K562 (cell line): ENCODE measurements around the gene GALNT12. TPM values are rescaled to one million over a fixed set of nuclear protein-coding genes. Genes with fewer than 3 reads are reported as not detected.

Experiments
- ATAC-seq: fragments of 200-7000 bp; cut with Tn5 transposase; 3 replicates; pipeline ENCODE4 v1.9.1; 2020; ENCODE audit warnings: moderate library complexity
- BruUV-seq: library from RNA; stranded (reverse); fragments of 400-500 nt; replicated peaks from 2 replicates; lab custom pipeline; 2021; lab: Mats Ljungman, UMichigan
- CTCF ChIA-PET: fragments of 300-600 bp; formaldehyde crosslinking; extraction: SDS; loops from one replicate; lab custom pipeline; 2021; ENCODE audit warnings: low intra/inter-chr PET ratio; lab: Yijun Ruan, JAX
- POLR2A ChIA-PET: fragments of 300-600, 350-650 bp; sonication (Branson Sonifier 250); formaldehyde crosslinking; extraction: SDS; loops from one replicate; lab custom pipeline; 2021; ENCODE audit warnings: antibody characterized with exemption, inconsistent platforms; lab: Yijun Ruan, JAX
- DNase-seq, 4 experiments: peaks; one replicate each; pipeline versions ENCODE4 v3.0.0 to v3.0.0-alpha.2; 2011 to 2018; ENCODE audit warnings: low spot score in 3 of 4, mixed read lengths in 3 of 4; ENCODE audit errors: extremely low read depth in 1 of 4
- FAIRE-seq: peaks from 2 replicates; lab custom pipeline; 2011; peaks lifted over from hg19 to GRCh38; lab: Jason Lieb, UNC
- H2AFZ ChIP-seq: 2 replicates; pipeline ENCODE4 v1.6.0; 2011; ENCODE audit warnings: low read depth, low read length, control low read depth, inconsistent platforms
- H3K27ac ChIP-seq: fragments of 200-600 bp; 3 replicates; pipeline ENCODE4 v1.8.0; 2011; ENCODE audit warnings: low read depth, mild to moderate bottlenecking, control low read depth, inconsistent platforms, low read length, moderate library complexity, mixed read lengths; ENCODE audit errors: extremely low read depth
- H3K27me3 ChIP-seq, 2 experiments: fragments of 300-600 bp in 1 of 2; 2 replicates in 1 of 2; 3 replicates in 1 of 2; pipeline versions ENCODE4 v1.6.0 to v1.8.0; 2011; ENCODE audit warnings: inconsistent platforms in 2 of 2, low read length in 2 of 2, mild to moderate bottlenecking in 1 of 2, mixed read lengths in 1 of 2, moderate library complexity in 1 of 2; ENCODE audit not compliant: control insufficient read depth in 2 of 2, insufficient read depth in 2 of 2
- H3K36me3 ChIP-seq: fragments of 300-600 bp; 3 replicates; pipeline ENCODE4 v1.8.0; 2011; ENCODE audit warnings: mild to moderate bottlenecking, low read length, inconsistent platforms; ENCODE audit not compliant: control insufficient read depth, insufficient read depth
- H3K4me1 ChIP-seq, 2 experiments: fragments of 200-600 bp in 1 of 2; replicated peaks in 1 of 2; 2 replicates in 1 of 2; 3 replicates in 1 of 2; pipeline versions ENCODE4 v1.5.1 to v1.8.0; 2011; ENCODE audit warnings: inconsistent platforms in 2 of 2, low read length in 2 of 2, mild to moderate bottlenecking in 1 of 2, mixed read lengths in 1 of 2, moderate library complexity in 1 of 2; ENCODE audit not compliant: control insufficient read depth in 2 of 2, insufficient read depth in 2 of 2
- H3K4me2 ChIP-seq: 2 replicates; pipeline ENCODE4 v1.6.1; 2011; ENCODE audit warnings: low read length, control low read depth, inconsistent platforms, mixed read lengths; ENCODE audit not compliant: insufficient read depth
- H3K4me3 ChIP-seq: fragments of 200-600 bp; sonication (generic), shearing (Covaris generic); 2 replicates; pipeline ENCODE4 v1.5.1; 2016; ENCODE audit warnings: control low read depth, inconsistent platforms
- H3K79me2 ChIP-seq: fragments of 200-600 bp; 3 replicates; pipeline ENCODE4 v1.8.0; 2011; ENCODE audit warnings: low read length, inconsistent platforms; ENCODE audit not compliant: control insufficient read depth, insufficient read depth
- H3K9ac ChIP-seq, 2 experiments: 2 replicates each; pipeline versions ENCODE4 v1.6.0 to v1.6.1; 2011; ENCODE audit warnings: low read depth in 2 of 2, low read length in 2 of 2, control low read depth in 1 of 2, inconsistent platforms in 1 of 2, mild to moderate bottlenecking in 1 of 2, mixed read lengths in 1 of 2; ENCODE audit not compliant: insufficient read depth in 1 of 2
- H3K9me1 ChIP-seq: one replicate; pipeline ENCODE4 v1.6.0; 2011; ENCODE audit warnings: inconsistent platforms, mild to moderate bottlenecking, low read length, moderate library complexity; ENCODE audit not compliant: control insufficient read depth, insufficient read depth
- H3K9me3 ChIP-seq: replicated peaks from 2 replicates; pipeline ENCODE4 v1.5.1; 2011; ENCODE audit warnings: low read depth, low read length, inconsistent platforms; ENCODE audit not compliant: control insufficient read depth, insufficient read depth
- H4K20me1 ChIP-seq: replicated peaks from 2 replicates; pipeline ENCODE4 v1.6.1; 2011; ENCODE audit warnings: low read length, inconsistent platforms, mixed read lengths; ENCODE audit not compliant: control insufficient read depth, insufficient read depth
- E2F6 ChIP-seq, 2 experiments: IDR thresholded peaks; 2 replicates each; pipeline ENCODE4 v1.6.1; 2011; ENCODE audit warnings: borderline replicate concordance in 1 of 2, control low read depth in 1 of 2, low read depth in 1 of 2, low read length in 1 of 2, mild to moderate bottlenecking in 1 of 2, mixed read lengths in 1 of 2, moderate library complexity in 1 of 2; ENCODE audit not compliant: insufficient read depth in 1 of 2, insufficient read length in 1 of 2, poor library complexity in 1 of 2, severe bottlenecking in 1 of 2; ENCODE audit errors: extremely low read depth in 1 of 2
- E2F8 ChIP-seq: fragments of 450-650 bp; IDR thresholded peaks from 2 replicates; pipeline ENCODE4 v1.7.1; 2018; ENCODE audit warnings: mild to moderate bottlenecking, low read depth; ENCODE audit not compliant: partially characterized antibody
- HNRNPLL ChIP-seq: fragments of 200-400 bp; formaldehyde crosslinking; IDR thresholded peaks from 2 replicates; pipeline ENCODE4 v1.6.1; 2017; ENCODE audit warnings: low read length, low read depth, mild to moderate bottlenecking; ENCODE audit not compliant: poor library complexity, severe bottlenecking
- NELFE ChIP-seq: IDR thresholded peaks from 2 replicates; pipeline ENCODE4 v1.6.1; 2011; ENCODE audit warnings: mild to moderate bottlenecking; ENCODE audit not compliant: insufficient read depth, insufficient read length
- PPARD ChIP-seq: fragments of 250-450 bp; sonication (Bioruptor Pico); IDR thresholded peaks from 2 replicates; pipeline ENCODE4 v1.8.0; 2022; ENCODE audit warnings: inconsistent platforms, mild to moderate bottlenecking, moderate library complexity
- SNAPC5 ChIP-seq: fragments of 250-450 bp; sonication (Bioruptor Pico); IDR thresholded peaks from 2 replicates; pipeline ENCODE4 v1.8.0; 2021; ENCODE audit warnings: moderate library complexity, mild to moderate bottlenecking, inconsistent platforms
- ZBTB33 ChIP-seq: sonication (generic); formaldehyde crosslinking; IDR thresholded peaks from 2 replicates; pipeline ENCODE4 v1.8.1; 2023; ENCODE audit warnings: mild to moderate bottlenecking, missing genetic modification reagents
- ZNF76 ChIP-seq: fragments of 250-450 bp; sonication (Bioruptor Pico); IDR thresholded peaks from 2 replicates; pipeline ENCODE4 v1.4.0; 2020; ENCODE audit warnings: mild to moderate bottlenecking, moderate library complexity, borderline replicate concordance
- WGBS: fragments of 100-300 bp; shearing (Covaris generic); methylation state at CpG from one replicate; pipeline ENCODE4 v1.1.6; 2016; ENCODE audit warnings: low coverage, mixed read lengths; ENCODE audit not compliant: insufficient coverage; ENCODE audit errors: missing lambda C conversion rate; 5-methylcytosine and 5-hydroxymethylcytosine counted together
- in situ Hi-C: fragments of 300-500 bp; cut with MboI; formaldehyde crosslinking; loops from 4 replicates; pipeline ENCODE4 v1.15.0; 2018; ENCODE audit warnings: inconsistent platforms, mixed read lengths
- intact Hi-C: fragments of 100-400 bp; cut with micrococcal nuclease; formaldehyde crosslinking; loops from 2 replicates; pipeline ENCODE4 v1.14.2; 2022
- polyA plus RNA-seq, 8 experiments: library from polyadenylated mRNA; depleted of rRNA in 4 of 8; stranded (reverse) in 5 of 8; unstranded in 3 of 8; fragments of >200 nt; fragmentation: Nextera tagmentation in 2 of 8; fragmentation: Illumina TruSeq in 1 of 8; extraction: Ambion mirVana in 2 of 8; extraction: Trizol in 1 of 8; gene quantifications; 2 replicates each; pipeline versions ENCODE4 v1.2.1 to v1.2.3, GENCODE V29; 2011 to 2014; ENCODE audit warnings: inconsistent platforms in 1 of 8, missing spikeins in 1 of 8
- total RNA-seq, 7 experiments: library from RNA; depleted of rRNA in 6 of 7; stranded (reverse); fragments of >200 nt in 6 of 7; fragmentation: Illumina TruSeq in 2 of 7; extraction: Trizol in 2 of 7; gene quantifications; 2 replicates each; pipeline versions ENCODE4 v1.2.1 to v1.2.3, GENCODE V29; 2011 to 2021; ENCODE audit warnings: low replicate concordance in 1 of 7
- TF ChIP-seq, protein P1 (sequence below): fragments of 450-650 bp; IDR thresholded peaks from 2 replicates; pipeline ENCODE4 v1.6.1; 2016

GALNT12 gene
- total and polyA plus RNA-seq, 9 of the 15 experiments (the other 6 are each of a cell fraction or from before 2014, with no cell fraction given): 29.7 to 82.9 (median 44.2) TPM

- no peak for ATAC-seq
- intact Hi-C loops: no loop called here
- H3K27ac ChIP-seq: no peak overlapping the region
- TF ChIP-seq SNAPC5 (CRISPR knock-in tag): no peak
- no peak for TF ChIP-seq E2F6 (IDR thresholded peaks at IDR 0.05; ENCODE audit: borderline replicate concordance in 1 of 2, extremely low read depth in 1 of 2, insufficient read depth in 1 of 2, insufficient read length in 1 of 2, low read depth in 1 of 2, low read length in 1 of 2, poor library complexity in 1 of 2, severe bottlenecking in 1 of 2)
- no peak for TF ChIP-seq PPARD (CRISPR knock-in tag)
- TF ChIP-seq ZBTB33 (CRISPR knock-in tag): no peak
- TF ChIP-seq E2F8: no peak
- TF ChIP-seq HNRNPLL: no peak
- TF ChIP-seq ZNF76 (CRISPR knock-in tag): no peak
- TF ChIP-seq, protein P1, sequence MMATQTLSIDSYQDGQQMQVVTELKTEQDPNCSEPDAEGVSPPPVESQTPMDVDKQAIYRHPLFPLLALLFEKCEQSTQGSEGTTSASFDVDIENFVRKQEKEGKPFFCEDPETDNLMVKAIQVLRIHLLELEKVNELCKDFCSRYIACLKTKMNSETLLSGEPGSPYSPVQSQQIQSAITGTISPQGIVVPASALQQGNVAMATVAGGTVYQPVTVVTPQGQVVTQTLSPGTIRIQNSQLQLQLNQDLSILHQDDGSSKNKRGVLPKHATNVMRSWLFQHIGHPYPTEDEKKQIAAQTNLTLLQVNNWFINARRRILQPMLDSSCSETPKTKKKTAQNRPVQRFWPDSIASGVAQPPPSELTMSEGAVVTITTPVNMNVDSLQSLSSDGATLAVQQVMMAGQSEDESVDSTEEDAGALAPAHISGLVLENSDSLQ: no peak
- no peak for TF ChIP-seq NELFE
Measured at GRCh38 chr9:98763986-98764745, 43.3 kb upstream of the GALNT12 start.

More at GRCh38 chr9:98763986-98764745, 43.3 kb upstream of the GALNT12 start:
- Histone ChIP-seq H3K36me3 (peaks cover 44% of the 10 kb centered on the region), H3K9me1 (no peaks in the 10 kb centered on the region), H3K79me2 (no peaks in the 10 kb centered on the region), H3K9ac (no peak overlapping the region), H3K4me2 (no peak overlapping the region), H3K27me3 (no peaks in the 10 kb centered on the region), H3K9me3 (no peaks in the 10 kb centered on the region), H4K20me1 (no peaks in the 10 kb centered on the region), H2AFZ (no peak overlapping the region), H3K4me1 (no peaks in the 10 kb centered on the region), H3K4me3 (no peak overlapping the region)
- POLR2A ChIA-PET: no interaction called here
- CTCF ChIA-PET: no interaction called here
- in situ Hi-C loops: no loop called here
- DNase-seq: no peak
- WGBS: 81% methylated on average over 3 of the region's 3 CpGs
- no peak for FAIRE-seq
- no TSS peak for BruUV-seq
